Activated CD4-positive, alpha-beta memory T cell treated with anti-CD3 and anti-CD28 coated beads for 36 hours (primary cell): ENCODE data around the gene ZNRF3. TPM values are rescaled to one million over a fixed set of nuclear protein-coding genes. Genes with fewer than 3 reads are reported as not detected.
A peak's percentile ranks its signal among the peaks of the same experiment; 100 is the strongest.

ENCODE experiments used
- CTCF ChIA-PET: fragments of 350-600 bp; sonication (Branson Sonifier 250); formaldehyde crosslinking; loops from one replicate; lab custom pipeline; 2021; ENCODE audit warnings: antibody characterized with exemption, inconsistent platforms; lab: Charles Lee
- POLR2A ChIA-PET: fragments of 350-600 bp; sonication (Branson Sonifier 250); formaldehyde crosslinking; loops from one replicate; lab custom pipeline; 2021; ENCODE audit warnings: antibody characterized with exemption; lab: Charles Lee
- DNase-seq: peaks from one replicate; pipeline ENCODE4 v3.0.0-alpha.2; 2020
- H3K27ac Mint-ChIP-seq: one replicate; pipeline ENCODE4 v1.8.0; 2021; ENCODE audit warnings: mixed read lengths
- H3K27me3 Mint-ChIP-seq: one replicate; pipeline ENCODE4 v1.8.0; 2021; ENCODE audit warnings: mixed read lengths
- H3K36me3 Mint-ChIP-seq: one replicate; pipeline ENCODE4 v1.8.0; 2021; ENCODE audit warnings: mixed read lengths
- H3K4me1 Mint-ChIP-seq: one replicate; pipeline ENCODE4 v1.8.0; 2021; ENCODE audit warnings: low read depth, mixed read lengths
- H3K4me3 Mint-ChIP-seq: one replicate; pipeline ENCODE4 v1.8.0; 2021; ENCODE audit warnings: mild to moderate bottlenecking, mixed read lengths
- H3K9me3 Mint-ChIP-seq: one replicate; pipeline ENCODE4 v1.8.0; 2021; ENCODE audit warnings: mixed read lengths
- intact Hi-C: fragments of 100-400 bp; cut with micrococcal nuclease; formaldehyde crosslinking; loops from one replicate; pipeline ENCODE4 v1.15.1; 2023
- total RNA-seq, 2 experiments: library from RNA; stranded (reverse); gene quantifications; one replicate each; pipeline ENCODE4 v1.2.3, GENCODE V29; 2021

The ZNRF3 gene
- total RNA-seq, 2 experiments from 2014 or later = 1.3 to 1.5 TPM

DNA sequence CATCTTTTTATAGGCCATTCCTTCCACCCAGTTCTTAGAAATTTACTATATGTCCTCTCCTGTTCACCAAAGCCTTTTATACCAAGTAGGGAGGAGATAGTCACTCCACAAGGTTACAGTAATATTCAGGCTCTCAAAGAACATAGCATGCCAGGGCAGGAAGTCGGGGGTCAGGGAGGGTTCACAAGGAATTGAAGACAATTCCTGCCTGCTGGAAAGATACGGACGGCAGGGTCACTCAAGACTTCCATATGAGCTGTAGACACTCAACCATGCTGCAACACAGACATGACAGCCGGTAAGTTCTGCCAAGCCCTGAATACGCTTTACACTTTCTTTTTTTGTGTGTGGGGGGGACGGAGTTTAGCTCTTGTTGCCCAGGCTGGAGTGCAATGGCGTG is 177.6 kb downstream of the ZNRF3 start:
- Mint-ChIP-seq H3K36me3 (no peaks in the 10 kb centered on the region), H3K4me3 (no peak overlapping the region), H3K27ac (no peak overlapping the region), H3K4me1 (peaks cover 5% of the 10 kb centered on the region), H3K27me3 (peaks cover 5% of the 10 kb centered on the region), H3K9me3 (no peaks in the 10 kb centered on the region)
- intact Hi-C loops = no loop called here
- ChIA-PET POLR2A (interaction anchor here (0.9 kb wide), 1 partner anchor 14 kb away, joined by 3 read pairs; no protein-coding TSS in a partner anchor), CTCF (interaction anchor here (0.8 kb wide), 1 partner anchor 185 kb away, joined by 4 read pairs; no protein-coding TSS in a partner anchor)
- no peak for DNase-seq

DNA sequence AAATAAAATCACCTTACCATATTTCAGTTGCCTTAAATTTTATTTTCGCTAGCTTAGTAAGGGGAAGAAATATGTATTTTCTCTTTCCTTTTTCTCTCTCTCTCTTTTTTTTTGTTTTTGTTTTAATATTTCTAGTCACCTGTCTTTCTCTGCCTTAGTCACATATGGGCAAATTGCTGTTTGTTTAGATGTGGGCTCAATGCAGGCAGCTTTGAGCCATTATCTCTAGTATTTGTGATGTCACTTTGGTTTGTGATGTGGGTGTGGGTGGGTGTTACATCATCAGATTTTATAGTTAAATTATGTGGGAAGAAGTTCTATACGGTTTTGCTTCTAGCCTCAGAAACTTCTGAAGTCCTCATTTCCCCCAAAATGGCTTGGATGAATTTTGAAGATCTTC is 178.4 kb downstream of the ZNRF3 start, which contains the start of gene C22orf31:
Gene C22orf31, minus strand, starts transcription at position 59 of the 400 bp plus-strand sequence. Its CDS starts 39 bp downstream, at position 20.
- Mint-ChIP-seq H3K4me1 (peaks cover 6% of the 10 kb centered on the region), H3K27ac (no peak within 1 kb of the TSS), H3K9me3 (no peaks in the 10 kb centered on the region), H3K27me3 (peaks cover 5% of the 10 kb centered on the region), H3K4me3 (no peak within 1 kb of the TSS), H3K36me3 (no peaks in the 10 kb centered on the region)
- DNase-seq = no peak
- POLR2A ChIA-PET = no interaction called here
- intact Hi-C loops = no loop called here
- CTCF ChIA-PET = no interaction called here

DNA sequence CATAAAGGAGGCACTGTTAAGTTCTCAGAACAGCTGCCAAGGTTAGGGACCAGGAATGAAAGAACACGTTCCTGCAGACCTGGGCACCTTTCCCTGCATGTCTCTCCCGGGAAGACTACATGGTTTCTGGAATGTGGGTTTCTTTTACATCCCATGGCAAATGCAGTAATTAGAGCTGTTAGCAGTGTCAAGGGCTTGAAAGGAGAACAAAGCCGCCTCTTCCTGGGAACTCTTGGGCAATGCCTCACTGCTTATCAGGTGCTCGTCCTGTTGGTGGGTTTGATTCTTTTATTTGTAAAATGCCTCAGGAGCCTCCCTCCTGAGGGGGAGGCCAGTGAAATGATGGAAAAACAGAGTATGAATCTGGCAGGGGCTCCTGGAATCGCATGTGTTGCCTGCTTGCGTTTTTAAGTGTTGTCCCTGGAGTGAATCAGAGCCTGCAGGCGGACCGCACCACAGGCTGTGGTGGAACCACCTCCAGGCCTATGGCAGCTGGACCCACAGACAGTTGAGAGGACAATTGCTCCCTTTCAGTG is 179.0 kb downstream of the ZNRF3 start:
- POLR2A ChIA-PET = no interaction called here
- intact Hi-C loops = no loop called here
- peaks cover 6% of the 10 kb centered on the region for H3K27me3 Mint-ChIP-seq
- no peaks in the 10 kb centered on the region for H3K36me3 Mint-ChIP-seq
- CTCF ChIA-PET = no interaction called here
- H3K27ac Mint-ChIP-seq = no peak overlapping the region
- H3K4me3 Mint-ChIP-seq = no peak overlapping the region
- no peak for DNase-seq
- no peaks in the 10 kb centered on the region for H3K9me3 Mint-ChIP-seq
- peaks cover 6% of the 10 kb centered on the region for H3K4me1 Mint-ChIP-seq

DNA sequence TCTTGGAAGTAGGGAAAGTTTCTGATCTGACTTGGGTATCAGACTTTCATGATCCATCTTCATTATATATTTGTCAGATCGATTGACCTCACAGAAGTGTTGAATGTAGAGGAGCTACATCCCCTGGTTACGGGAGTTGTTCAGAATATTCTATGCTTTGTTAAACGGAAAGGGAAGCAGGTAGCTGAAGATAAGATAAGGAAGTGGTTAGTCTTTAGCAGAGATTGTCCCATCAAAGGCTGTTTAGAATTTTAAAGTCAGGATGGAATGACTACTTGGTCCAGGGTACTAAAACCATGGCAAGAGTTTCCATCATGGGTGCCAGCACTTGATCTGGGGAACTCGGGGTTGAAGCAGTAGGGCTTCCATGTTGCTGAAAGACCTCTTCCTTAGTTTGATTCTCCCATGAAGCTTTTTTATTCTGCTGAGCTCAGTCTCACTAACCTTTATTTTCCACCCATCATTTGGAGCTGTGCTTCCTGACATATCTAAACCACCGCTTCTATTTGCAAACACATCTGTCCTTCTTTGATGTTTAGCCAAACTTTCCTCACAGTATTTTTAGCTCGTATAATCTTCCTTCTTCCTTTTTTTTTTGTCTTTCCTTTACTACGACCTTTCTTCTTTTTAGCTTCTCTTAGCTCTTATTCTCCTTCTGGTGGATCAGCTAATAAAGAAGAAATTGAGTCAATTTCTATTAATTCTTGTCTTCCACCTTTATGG is 182.3 kb downstream of the ZNRF3 start:
- DNase-seq = no peak
- Mint-ChIP-seq H3K4me1 (peaks cover 6% of the 10 kb centered on the region), H3K9me3 (no peaks in the 10 kb centered on the region), H3K27ac (no peak overlapping the region), H3K4me3 (no peak overlapping the region), H3K36me3 (no peaks in the 10 kb centered on the region), H3K27me3 (peaks cover 13% of the 10 kb centered on the region)
- intact Hi-C loops = no loop called here
- ChIA-PET CTCF (interaction anchor here (0.5 to 2.0 kb wide), 7 partner anchors 11 to 1213 kb away, joined by 3 to 8 read pairs (median 6); no protein-coding TSS in a partner anchor), POLR2A (no interaction called here)

DNA sequence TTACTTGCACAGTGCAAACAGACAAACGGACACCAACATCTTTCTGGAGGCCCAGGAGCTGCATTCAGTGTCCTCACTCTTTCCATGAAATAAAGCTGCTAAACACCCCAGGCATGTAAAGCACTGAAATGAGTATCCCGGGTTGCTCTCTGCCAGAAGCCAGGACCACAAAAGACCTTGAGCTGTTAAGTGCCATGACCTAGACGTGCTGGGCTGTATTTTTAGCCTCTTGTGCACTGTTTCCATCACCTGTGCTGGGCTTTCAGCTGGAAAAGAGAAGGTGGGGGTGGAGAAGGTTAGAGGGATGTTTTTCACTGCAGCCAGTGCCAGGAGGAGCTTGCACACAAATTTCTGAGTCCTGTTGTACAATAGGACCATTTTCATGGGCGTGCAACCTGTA is 186.1 kb downstream of the ZNRF3 start:
- DNase-seq = no peak
- Mint-ChIP-seq H3K27me3 (peaks cover 30% of the 10 kb centered on the region), H3K27ac (no peak overlapping the region), H3K4me3 (no peak overlapping the region), H3K4me1 (peaks cover 27% of the 10 kb centered on the region), H3K9me3 (no peaks in the 10 kb centered on the region), H3K36me3 (no peaks in the 10 kb centered on the region)
- intact Hi-C loops = no loop called here
- CTCF ChIA-PET = interaction anchor here (1.1 kb wide), 1 partner anchor 165 kb away, joined by 5 read pairs; no protein-coding TSS in a partner anchor
- POLR2A ChIA-PET = no interaction called here

DNA sequence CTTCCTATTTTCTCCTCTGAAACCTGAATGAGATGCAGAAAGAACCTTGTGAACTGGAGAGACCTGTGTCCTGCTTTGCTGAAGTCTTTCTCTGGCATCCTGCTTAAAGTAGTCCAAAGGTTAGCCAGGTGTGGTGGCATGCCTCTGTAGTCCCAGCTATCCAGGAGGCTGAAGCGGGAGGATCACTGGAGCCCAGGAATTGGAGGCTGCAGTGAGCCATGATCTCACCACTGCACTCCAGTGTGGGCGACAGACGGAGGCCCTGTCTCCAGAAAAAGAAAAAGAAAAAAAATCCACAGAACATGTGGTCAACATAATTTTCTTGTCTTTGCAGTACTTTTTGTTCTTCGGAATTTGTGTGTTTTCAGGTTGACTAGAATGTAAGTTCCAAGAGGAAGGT is 187.1 kb downstream of the ZNRF3 start:
- Mint-ChIP-seq H3K4me3 (peak overlapping the region; percentile 52), H3K36me3 (no peaks in the 10 kb centered on the region), H3K27me3 (peaks cover 38% of the 10 kb centered on the region), H3K27ac (no peak overlapping the region), H3K9me3 (no peaks in the 10 kb centered on the region), H3K4me1 (peaks cover 25% of the 10 kb centered on the region)
- intact Hi-C loops = loop anchor here (5.0 to 10.0 kb wide), 2 partner anchors 174 to 188 kb away; partner anchors contain the start of gene ZNRF3
- POLR2A ChIA-PET = no interaction called here
- CTCF ChIA-PET = no interaction called here
- DNase-seq = no peak

DNA sequence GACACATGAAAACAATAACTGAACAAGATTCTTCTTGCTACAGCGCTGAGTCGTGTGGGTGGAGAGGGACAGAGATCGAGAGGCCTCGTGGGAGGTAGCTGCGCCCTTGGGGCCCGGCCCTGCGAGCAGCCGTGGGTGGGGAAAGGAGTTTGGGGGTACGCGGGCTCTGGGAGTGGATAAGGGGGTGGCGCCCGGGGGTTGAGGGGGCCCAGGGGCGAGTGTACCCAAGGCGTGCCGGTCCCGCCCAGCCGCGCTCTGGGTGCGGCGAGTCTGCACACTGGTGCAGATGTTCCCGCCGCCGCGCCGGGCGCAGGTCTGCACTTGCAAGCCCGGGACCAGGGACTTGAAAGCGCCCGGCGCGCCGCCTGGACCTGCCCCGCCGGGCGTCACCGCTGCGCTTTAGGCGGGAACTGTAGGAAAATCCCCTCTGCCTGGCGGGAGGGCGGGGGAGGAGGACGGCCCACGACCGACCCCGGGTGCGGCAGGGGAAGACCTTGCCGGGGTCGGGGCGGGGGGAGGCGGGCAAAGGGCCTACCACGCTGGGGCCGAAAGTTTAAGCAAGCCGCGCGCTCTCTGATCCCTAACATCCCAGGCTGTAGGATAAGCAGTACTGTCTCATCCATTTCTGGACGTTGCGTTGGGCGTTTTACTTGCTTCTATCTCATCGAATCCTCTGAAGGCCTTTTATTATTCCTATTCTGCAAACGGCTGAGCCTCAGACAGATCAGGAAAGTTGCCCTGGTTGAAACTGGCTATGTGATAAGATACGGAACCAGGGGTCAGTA is 188.1 kb downstream of the ZNRF3 start:
- Mint-ChIP-seq H3K4me3 (peak overlapping the region; percentile 52), H3K36me3 (no peaks in the 10 kb centered on the region), H3K27me3 (peaks cover 41% of the 10 kb centered on the region), H3K27ac (no peak overlapping the region), H3K4me1 (peaks cover 21% of the 10 kb centered on the region), H3K9me3 (no peaks in the 10 kb centered on the region)
- intact Hi-C loops = loop anchor here (5.0 to 10.0 kb wide), 2 partner anchors 173 to 189 kb away; partner anchors contain the start of gene ZNRF3
- POLR2A ChIA-PET = no interaction called here
- CTCF ChIA-PET = interaction anchor here (1.2 to 1.4 kb wide), 2 partner anchors 82 to 174 kb away, joined by 4 read pairs; no protein-coding TSS in a partner anchor
- DNase-seq = peak; percentile 41

DNA sequence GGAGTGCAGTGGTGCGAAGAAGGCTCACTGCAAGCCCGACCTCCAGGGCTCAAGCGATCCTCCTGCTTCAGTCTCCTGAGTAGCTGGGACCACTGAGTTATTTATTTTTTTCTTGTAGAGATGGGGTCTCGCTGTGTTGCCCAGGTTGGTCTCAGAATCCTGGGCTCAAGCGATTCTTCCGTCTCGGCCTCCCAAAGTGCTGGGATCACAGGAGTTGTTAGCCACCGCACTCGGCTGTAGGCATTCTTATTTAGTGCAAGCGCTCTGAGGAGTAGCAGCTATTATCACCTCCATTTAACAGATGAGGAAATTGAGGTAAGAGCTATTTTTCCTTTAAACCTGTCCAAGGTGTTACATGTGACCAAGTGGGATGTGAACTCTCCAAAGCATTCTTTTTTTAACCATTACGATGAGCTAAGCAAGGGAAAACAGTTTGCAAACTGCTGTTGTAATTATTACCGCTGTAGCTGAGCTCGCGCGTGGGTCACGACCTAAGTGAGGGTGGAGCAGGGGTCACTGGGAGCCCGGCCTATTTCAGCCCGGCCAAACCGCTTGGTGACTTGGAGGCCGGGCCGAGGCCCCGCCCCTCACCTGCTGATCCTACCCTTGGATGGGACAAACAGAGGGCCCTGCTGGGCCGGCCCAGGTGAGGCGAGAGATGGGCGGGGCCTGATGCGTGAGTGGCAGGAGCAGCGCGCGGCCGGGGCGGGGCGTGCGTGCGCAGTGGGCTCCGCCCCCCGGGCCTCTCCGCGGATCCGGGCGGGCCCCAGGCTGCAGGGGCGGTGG is 189.0 kb downstream of the ZNRF3 start:
- H3K4me1 Mint-ChIP-seq = peaks cover 21% of the 10 kb centered on the region
- intact Hi-C loops = loop anchor here (5.0 to 10.0 kb wide), 2 partner anchors 172 to 190 kb away; partner anchors contain the start of gene ZNRF3
- DNase-seq = peak; percentile 89
- no peaks in the 10 kb centered on the region for H3K36me3 Mint-ChIP-seq
- no peak overlapping the region for H3K27ac Mint-ChIP-seq
- ChIA-PET POLR2A (no interaction called here), CTCF (interaction anchor here (0.6 to 1.4 kb wide), 3 partner anchors 28 to 173 kb away, joined by 3 to 4 read pairs (median 4); no protein-coding TSS in a partner anchor)
- peaks cover 42% of the 10 kb centered on the region for H3K27me3 Mint-ChIP-seq
- H3K4me3 Mint-ChIP-seq = peak overlapping the region; percentile 52
- no peaks in the 10 kb centered on the region for H3K9me3 Mint-ChIP-seq

DNA sequence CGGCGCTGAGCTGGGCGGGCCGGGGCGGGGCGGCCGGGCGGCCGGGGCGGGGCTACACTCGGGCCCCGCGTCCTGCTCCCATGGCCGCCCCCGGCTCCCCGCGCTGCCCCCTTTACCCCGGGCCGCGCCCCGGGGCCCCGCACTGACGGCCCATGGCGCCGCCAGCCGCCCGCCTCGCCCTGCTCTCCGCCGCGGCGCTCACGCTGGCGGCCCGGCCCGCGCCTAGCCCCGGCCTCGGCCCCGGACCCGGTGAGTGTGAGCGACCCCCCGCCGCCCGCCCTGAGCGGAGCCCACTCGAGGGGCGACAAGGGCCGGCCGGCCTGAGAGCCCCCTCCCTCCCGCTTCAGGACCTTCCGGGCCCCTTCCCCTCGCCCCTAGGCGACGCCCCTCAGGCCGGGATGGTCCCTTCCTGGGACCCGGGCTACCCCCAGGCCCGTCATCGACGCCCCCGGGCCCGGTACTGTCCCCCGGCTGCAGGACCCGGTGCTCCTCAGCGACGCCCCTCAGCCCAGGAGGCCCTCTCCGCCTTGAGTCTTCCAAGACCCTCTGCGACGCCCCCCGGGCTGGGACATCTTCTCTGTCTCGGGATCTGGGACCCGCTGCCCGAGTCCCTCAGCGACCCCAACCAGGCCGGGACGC is 189.7 kb downstream of the ZNRF3 start, which contains the start of gene KREMEN1:
Gene KREMEN1, plus strand, starts transcription at position 57 of the 639 bp plus-strand sequence. Its CDS starts 96 bp downstream, at position 153.
- no peak within 1 kb of the TSS for H3K27ac Mint-ChIP-seq
- H3K27me3 Mint-ChIP-seq = peaks cover 44% of the 10 kb centered on the region
- intact Hi-C loops = loop anchor here (5.0 to 10.0 kb wide), 2 partner anchors 172 to 191 kb away; partner anchors contain the start of gene ZNRF3
- peak within 1 kb of the TSS; percentile 52 for H3K4me3 Mint-ChIP-seq
- ChIA-PET POLR2A (no interaction called here), CTCF (no interaction called here)
- no peaks in the 10 kb centered on the region for H3K9me3 Mint-ChIP-seq
- no peak for DNase-seq
- no peaks in the 10 kb centered on the region for H3K36me3 Mint-ChIP-seq
- peaks cover 21% of the 10 kb centered on the region for H3K4me1 Mint-ChIP-seq

DNA sequence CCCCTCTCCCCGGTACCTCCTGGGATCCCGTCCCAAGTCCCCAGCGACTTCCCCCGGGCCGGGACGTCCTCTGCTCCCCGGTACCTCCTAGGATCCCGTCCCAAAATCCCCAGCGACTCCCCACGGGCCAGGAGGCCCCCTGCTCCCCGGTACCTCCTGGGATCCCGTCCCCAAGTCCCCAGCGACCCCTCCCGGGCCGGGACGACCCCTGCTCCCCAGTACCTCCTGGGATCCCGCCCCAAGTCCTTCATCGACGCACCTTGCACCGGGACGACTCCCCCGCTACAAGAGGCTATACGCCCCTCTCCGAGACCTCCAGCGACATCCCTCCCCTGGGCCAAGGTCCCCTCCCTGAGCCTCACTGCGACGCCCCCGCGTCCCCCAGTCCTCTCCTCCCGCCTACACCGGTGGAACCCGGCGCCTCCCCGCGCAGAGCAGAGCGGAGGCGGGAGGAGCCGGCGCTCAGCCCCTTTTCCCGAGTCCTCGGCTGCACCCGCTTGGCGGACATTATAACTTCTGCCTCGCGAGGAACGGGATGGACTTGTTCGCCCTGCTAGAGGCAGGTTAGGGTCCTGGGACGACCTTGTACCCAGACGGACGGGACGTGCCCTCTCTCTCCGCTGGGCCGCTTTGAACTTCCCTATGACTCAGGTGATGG is 190.4 kb downstream of the ZNRF3 start:
- DNase-seq = peak; percentile 25
- Mint-ChIP-seq H3K9me3 (no peaks in the 10 kb centered on the region), H3K27ac (no peak overlapping the region), H3K27me3 (peaks cover 45% of the 10 kb centered on the region), H3K36me3 (no peaks in the 10 kb centered on the region), H3K4me3 (peak overlapping the region; percentile 12), H3K4me1 (peaks cover 21% of the 10 kb centered on the region)
- ChIA-PET POLR2A (no interaction called here), CTCF (interaction anchor here (1.6 kb wide), 1 partner anchor 33 kb away, joined by 5 read pairs; no protein-coding TSS in a partner anchor)
- intact Hi-C loops = loop anchor here (5.0 to 10.0 kb wide), 2 partner anchors 171 to 191 kb away; partner anchors contain the start of gene ZNRF3
